ENCODE results near the gene CERS3. TPM values are rescaled to one million over a fixed set of nuclear protein-coding genes. Genes with fewer than 3 reads are reported as not detected.
A peak's percentile ranks its signal among the peaks of the same experiment; 100 is the strongest.

Gene CERS3
- total RNA-seq, 4 donors from 2014 or later = not detected

GRCh38 chr15:100472736-100473135, 56.0 kb downstream of the CERS3 start:
- no peak for DNase-seq
- Histone ChIP-seq H3K27me3 (no peaks in the 10 kb centered on the region), H3K9me3 (peaks cover 0 to 4% of the 10 kb centered on the region in 2 donors), H3K4me3 (no peak overlapping the region), H3K4me1 (peaks cover 0 to 5% (median 2%) of the 10 kb centered on the region in 4 donors), H3K36me3 (no peaks in the 10 kb centered on the region), H3K27ac (no peak overlapping the region)
- in situ Hi-C loops (cut with MboI; ENCODE audit: low pct_ligation_motif_present in 1 of 4, low pct_unique_long_range_greater_than_20kb in 1 of 4, low sequenced_read_pairs in 3 of 4) (no loop called here), intact Hi-C loops (cut with DNase I; ENCODE audit: low total_unique reads) (no loop called here)
- TF ChIP-seq POLR2A (IDR thresholded peaks at IDR 0.05) (no peak), EP300 (IDR thresholded peaks at IDR 0.05; ENCODE audit: low read depth) (no peak), POLR2AphosphoS5 (IDR thresholded peaks at IDR 0.05) (no peak)
- WGBS, 2 donors (ENCODE audit: low coverage in 1 of 2) = 77 to 89% methylated on average over 5 of the region's 5 CpGs

GRCh38 chr15:100471933-100472332, 56.8 kb downstream of the CERS3 start:
- in situ Hi-C loops (cut with MboI; ENCODE audit: low pct_ligation_motif_present in 1 of 4, low pct_unique_long_range_greater_than_20kb in 1 of 4, low sequenced_read_pairs in 3 of 4) (no loop called here), intact Hi-C loops (cut with DNase I; ENCODE audit: low total_unique reads) (no loop called here)
- DNase-seq = no peak
- 61 to 72% methylated on average over 3 of the region's 3 CpGs for WGBS, 2 donors (ENCODE audit: low coverage in 1 of 2)
- no peaks in the 10 kb centered on the region for H3K27me3 ChIP-seq
- TF ChIP-seq CTCF (IDR thresholded peaks at IDR 0.05) (no peak), POLR2A (IDR thresholded peaks at IDR 0.05) (no peak), POLR2AphosphoS5 (IDR thresholded peaks at IDR 0.05) (no peak), EP300 (IDR thresholded peaks at IDR 0.05; ENCODE audit: low read depth) (no peak)
- peaks cover 0 to 5% (median 2%) of the 10 kb centered on the region in 4 donors for H3K4me1 ChIP-seq
- H3K27ac ChIP-seq = no peak overlapping the region
- no peak overlapping the region for H3K4me3 ChIP-seq
- H3K9me3 ChIP-seq = no peaks in the 10 kb centered on the region
- no peaks in the 10 kb centered on the region for H3K36me3 ChIP-seq

GRCh38 chr15:100468285-100468684, 60.5 kb downstream of the CERS3 start:
- intact Hi-C loops (cut with DNase I; ENCODE audit: low total_unique reads) (no loop called here), in situ Hi-C loops (cut with MboI; ENCODE audit: low pct_ligation_motif_present in 1 of 4, low pct_unique_long_range_greater_than_20kb in 1 of 4, low sequenced_read_pairs in 3 of 4) (no loop called here)
- H3K4me1 ChIP-seq = peaks cover 0 to 5% (median 2%) of the 10 kb centered on the region in 4 donors
- no peaks in the 10 kb centered on the region for H3K36me3 ChIP-seq
- 62 to 80% methylated on average over 1 to 2 of the region's 2 CpGs for WGBS, 2 donors (ENCODE audit: low coverage in 1 of 2)
- no peak overlapping the region for H3K4me3 ChIP-seq
- TF ChIP-seq POLR2A (IDR thresholded peaks at IDR 0.05) = no peak
- no peak for TF ChIP-seq EP300 (IDR thresholded peaks at IDR 0.05; ENCODE audit: low read depth)
- peak in 1 of 3 donors; percentile 38 for TF ChIP-seq POLR2AphosphoS5 (IDR thresholded peaks at IDR 0.05)
- H3K9me3 ChIP-seq = no peaks in the 10 kb centered on the region
- H3K27me3 ChIP-seq = no peaks in the 10 kb centered on the region
- no peak overlapping the region for H3K27ac ChIP-seq
- DNase-seq = no peak

GRCh38 chr15:100466073-100466472, 62.7 kb downstream of the CERS3 start:
- WGBS, 2 donors (ENCODE audit: low coverage in 1 of 2) = 36 to 46% methylated on average over 2 to 4 of the region's 4 CpGs

GRCh38 chr15:100464888-100465287, 63.9 kb downstream of the CERS3 start:
- Histone ChIP-seq H3K4me3 (no peak overlapping the region), H3K27ac (no peak overlapping the region), H3K9me3 (no peaks in the 10 kb centered on the region), H3K4me1 (peaks cover 0 to 5% (median 2%) of the 10 kb centered on the region in 4 donors), H3K36me3 (no peaks in the 10 kb centered on the region), H3K27me3 (no peaks in the 10 kb centered on the region)
- 32 to 40% methylated on average over 4 to 5 of the region's 5 CpGs for WGBS, 2 donors (ENCODE audit: low coverage in 1 of 2)
- intact Hi-C loops (cut with DNase I; ENCODE audit: low total_unique reads) = no loop called here
- TF ChIP-seq POLR2AphosphoS5 (IDR thresholded peaks at IDR 0.05) (no peak), POLR2A (IDR thresholded peaks at IDR 0.05) (no peak), EP300 (IDR thresholded peaks at IDR 0.05; ENCODE audit: low read depth) (no peak), CTCF (IDR thresholded peaks at IDR 0.05) (no peak)
- in situ Hi-C loops (cut with MboI; ENCODE audit: low pct_ligation_motif_present in 1 of 4, low pct_unique_long_range_greater_than_20kb in 1 of 4, low sequenced_read_pairs in 3 of 4) = no loop called here
- no peak for DNase-seq

More at GRCh38 chr15:100466073-100466472, 62.7 kb downstream of the CERS3 start:
- in situ Hi-C loops (cut with MboI; ENCODE audit: low pct_ligation_motif_present in 1 of 4, low pct_unique_long_range_greater_than_20kb in 1 of 4, low sequenced_read_pairs in 3 of 4) (no loop called here), intact Hi-C loops (cut with DNase I; ENCODE audit: low total_unique reads) (no loop called here)
- no peak for TF ChIP-seq POLR2A (IDR thresholded peaks at IDR 0.05)
- TF ChIP-seq CTCF (IDR thresholded peaks at IDR 0.05) = no peak
- no peak for TF ChIP-seq POLR2AphosphoS5 (IDR thresholded peaks at IDR 0.05)
- no peaks in the 10 kb centered on the region for H3K27me3 ChIP-seq
- no peaks in the 10 kb centered on the region for H3K36me3 ChIP-seq
- H3K4me3 ChIP-seq = no peak overlapping the region
- H3K27ac ChIP-seq = no peak overlapping the region
- DNase-seq = no peak
- no peaks in the 10 kb centered on the region for H3K9me3 ChIP-seq
- H3K4me1 ChIP-seq = peaks cover 0 to 5% (median 2%) of the 10 kb centered on the region in 4 donors
